Fibroblast of the conjunctiva (primary cell): Measurements from ENCODE around the gene PRKCA.

Experiments
- DNase-seq: peaks from one replicate; pipeline ENCODE4 v3.0.0-alpha.2; 2010; ENCODE audit warnings: low read depth

PRKCA gene

GRCh38 chr17:66414561-66415175, 112.3 kb downstream of the PRKCA start:
- DNase-seq = no peak

DNA sequence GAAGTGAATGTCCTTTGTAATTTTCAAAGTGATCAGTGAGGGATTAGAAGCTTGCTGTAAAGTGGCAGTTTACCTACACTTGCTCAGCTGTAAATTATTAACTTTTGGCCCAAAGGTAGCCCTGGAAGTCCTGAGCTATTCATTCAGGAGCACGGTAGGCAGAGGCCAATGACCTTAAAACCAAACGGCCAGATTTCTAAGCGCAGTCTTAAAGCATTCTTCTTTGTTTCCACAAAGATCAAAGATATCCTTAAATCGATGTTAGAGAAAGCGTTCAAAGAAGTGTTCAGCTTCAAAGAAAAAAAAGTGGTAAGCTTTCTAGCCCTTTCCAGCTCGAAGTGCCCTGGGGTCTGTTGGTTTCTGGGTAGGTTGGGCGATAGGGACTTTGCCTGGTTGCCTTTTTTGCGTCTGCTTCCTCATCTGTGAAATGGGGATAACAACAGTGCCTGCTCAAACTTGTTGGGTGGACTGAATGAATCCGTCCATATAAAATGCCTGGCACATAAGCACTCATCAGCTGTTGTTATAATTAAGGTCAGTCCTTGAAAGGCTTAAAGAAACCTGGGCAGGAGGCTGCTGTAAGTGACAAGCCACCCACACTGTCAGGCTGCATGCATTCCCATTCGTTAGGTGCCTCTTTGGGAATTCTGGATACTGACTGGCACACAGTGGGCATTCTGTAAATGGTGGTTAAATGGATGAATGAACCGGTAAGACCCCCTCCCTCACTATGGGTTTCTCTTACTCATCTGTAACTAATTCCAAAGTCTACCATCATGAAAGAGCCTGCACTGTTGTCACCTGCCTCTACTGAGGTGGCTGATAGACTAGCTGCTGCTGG, 113.2 kb downstream of the PRKCA start:
- DNase-seq = no peak

DNA sequence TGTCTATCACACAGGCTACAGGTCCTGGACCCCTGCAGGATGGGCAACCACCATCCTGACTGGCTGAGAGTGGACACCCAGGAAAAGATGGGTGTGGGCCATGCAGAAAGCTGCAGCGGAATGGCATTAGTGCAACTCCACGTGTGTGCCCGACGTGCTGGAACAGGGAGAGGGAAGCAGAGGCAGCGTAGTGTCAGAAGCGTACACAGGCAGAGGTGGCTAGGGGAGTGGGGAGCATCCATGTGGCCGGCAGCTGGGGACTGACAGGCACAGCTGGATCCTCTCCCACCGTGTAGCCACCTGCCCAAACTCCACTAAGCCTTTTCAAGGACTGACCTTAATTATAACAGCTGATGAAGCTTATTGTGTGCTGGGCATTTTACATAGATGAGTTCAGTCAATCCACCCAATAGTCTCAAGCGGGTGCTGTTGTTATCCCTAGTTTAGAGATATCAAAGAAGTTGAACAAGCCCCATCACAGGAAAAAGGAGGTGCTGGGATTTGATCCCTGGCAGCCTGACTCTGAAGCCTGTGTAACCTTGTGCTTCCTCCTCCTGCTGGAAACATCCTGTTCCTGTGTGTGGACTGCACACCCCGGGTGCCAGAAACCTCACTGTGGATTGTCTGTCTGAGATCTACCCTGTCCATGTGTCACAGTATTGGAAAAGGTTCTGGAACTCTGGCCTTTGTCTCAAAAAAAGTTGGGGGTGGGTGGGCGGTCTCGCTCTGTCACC, 114.0 kb downstream of the PRKCA start:
- no peak for DNase-seq

GRCh38 chr17:66417300-66417719, 114.9 kb downstream of the PRKCA start:
- DNase-seq = no peak

DNA sequence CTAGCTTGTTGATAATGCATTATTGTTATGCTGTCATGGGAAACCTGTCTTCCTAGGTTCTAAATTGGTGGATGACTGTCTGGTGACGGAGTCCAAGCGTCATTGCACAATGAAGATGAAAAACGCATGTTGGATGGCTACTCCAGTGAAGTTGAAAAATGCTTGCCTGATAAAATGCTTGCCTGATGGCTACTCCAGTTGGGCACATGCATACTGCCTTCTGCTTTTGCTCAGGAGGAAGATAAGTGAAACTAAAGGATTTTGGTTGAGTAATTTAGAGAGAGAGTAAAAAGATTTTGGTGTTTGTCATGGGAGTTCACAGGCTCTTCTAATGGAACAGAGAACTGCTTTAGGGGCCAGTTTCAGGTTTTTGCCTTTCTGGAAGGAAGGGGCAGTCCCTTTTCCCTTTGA, 118.6 kb downstream of the PRKCA start:
- no peak for DNase-seq

GRCh38 chr17:66422186-66422585, 119.8 kb downstream of the PRKCA start:
- no peak for DNase-seq

DNA sequence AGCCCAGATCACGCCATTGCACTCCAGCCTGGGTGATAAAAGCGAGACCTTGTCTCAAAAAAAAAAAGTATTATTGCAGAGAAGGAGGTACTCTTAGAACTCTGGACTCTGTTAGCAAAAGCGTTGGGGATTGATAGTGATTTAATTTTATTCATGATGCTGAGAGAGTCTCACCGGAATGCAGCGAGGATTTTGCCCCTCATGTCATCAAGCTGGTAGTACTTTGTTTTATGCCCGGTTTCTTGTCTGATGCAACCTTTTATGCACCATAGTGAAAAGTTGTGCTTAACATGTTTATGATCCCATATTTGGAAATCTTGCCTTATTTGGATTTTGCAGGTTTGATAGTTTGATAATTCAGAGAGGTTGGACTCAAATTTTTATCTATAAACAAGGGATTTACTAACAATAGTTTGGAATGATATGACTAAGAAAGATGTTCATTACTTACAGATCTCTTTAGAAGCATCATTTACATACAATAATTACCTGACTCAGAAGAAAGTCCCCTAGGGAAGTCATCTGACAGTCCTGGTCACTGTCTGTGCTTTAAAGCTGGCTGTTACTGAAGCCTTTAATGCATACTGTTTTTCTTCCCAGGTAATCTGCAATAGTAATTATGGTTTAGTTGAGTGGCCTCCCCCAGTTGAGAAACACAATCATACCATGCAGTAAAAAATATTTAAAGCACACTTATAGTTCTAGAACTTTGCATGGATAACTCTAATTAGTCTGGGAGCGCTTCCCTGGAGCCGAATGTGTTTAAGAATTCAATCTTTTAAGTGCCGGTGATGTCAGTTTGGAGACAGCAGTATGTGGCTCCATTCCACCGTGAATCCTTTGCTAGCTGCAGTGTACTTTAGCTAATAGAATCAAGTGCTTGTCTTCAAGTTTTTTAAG, 120.9 kb downstream of the PRKCA start:
- DNase-seq = no peak

- no peak for DNase-seq
These were observed 123.5 kb downstream of the PRKCA start for GRCh38 chr17:66425756-66426396.

GRCh38 chr17:66426397-66427033, 124.1 kb downstream of the PRKCA start:
- no peak for DNase-seq

DNA sequence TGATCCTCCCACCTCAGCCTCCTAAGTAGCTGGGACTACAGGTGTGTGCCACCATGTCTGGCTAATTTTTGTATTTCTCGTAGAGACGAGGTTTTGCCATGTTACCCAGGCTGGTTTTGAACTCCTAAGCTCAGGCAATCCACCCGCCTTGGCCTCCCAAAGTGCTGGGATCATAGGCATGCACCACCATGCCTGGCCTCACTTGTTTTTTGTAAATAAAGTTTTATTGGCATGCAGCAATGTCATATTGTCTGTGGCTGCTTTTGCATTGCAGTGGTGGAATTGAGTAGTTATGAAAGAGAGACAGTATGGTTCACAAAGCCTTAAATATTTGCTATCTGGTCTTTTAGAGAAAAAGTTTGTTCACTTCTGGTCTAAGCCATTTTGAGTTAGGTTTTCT, 124.7 kb downstream of the PRKCA start:
- DNase-seq = no peak

DNA sequence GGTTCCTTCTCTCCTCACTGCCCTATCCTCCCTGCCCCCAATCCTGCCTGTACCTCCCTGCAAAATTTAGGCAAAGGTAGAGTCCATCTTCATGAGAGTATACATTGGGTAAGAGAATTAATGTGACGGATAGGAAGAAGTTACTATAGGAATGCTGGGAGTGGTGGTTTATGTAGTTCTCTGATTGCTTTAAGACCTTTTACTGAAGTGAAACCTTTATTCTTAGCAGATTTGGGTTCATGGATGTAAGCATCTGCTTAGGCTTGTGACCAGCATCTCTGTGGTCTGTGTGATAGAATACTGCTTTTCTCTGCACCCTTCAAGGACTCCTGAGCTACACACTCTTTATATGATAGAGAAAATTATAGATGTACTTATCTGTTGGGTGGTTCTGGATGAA, 127.3 kb downstream of the PRKCA start:
- DNase-seq = no peak

GRCh38 chr17:66430846-66431795, 128.7 kb downstream of the PRKCA start:
- peak; percentile 55 for DNase-seq

- peak; percentile 82 for DNase-seq
These were observed 129.5 kb downstream of the PRKCA start for GRCh38 chr17:66431910-66432309.

GRCh38 chr17:66432411-66432957, 130.1 kb downstream of the PRKCA start:
- no peak for DNase-seq

GRCh38 chr17:66432996-66433551, 130.7 kb downstream of the PRKCA start:
- DNase-seq = peak; percentile 55

DNA sequence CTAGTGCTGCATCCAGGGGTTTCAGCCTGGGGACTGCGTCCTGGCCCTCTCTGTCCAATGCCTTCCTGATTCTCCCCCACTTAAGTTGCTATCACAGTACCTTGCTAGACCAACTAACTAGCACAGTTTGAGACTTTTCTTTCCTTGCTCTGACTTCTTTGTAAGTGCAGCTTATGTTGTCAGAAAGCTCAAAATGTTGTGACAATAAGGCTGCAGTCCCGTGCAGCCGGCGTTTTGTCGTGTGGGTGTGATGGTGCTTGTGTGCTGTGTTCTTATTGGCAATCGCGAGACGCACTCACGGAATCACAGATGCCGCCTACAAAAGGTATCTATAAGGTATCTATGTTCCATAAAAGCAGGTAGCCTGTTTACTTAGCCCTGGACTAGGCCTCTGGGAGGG, 132.8 kb downstream of the PRKCA start:
- DNase-seq = no peak

- no peak for DNase-seq
These were observed 134.2 kb downstream of the PRKCA start for GRCh38 chr17:66436631-66437030.

DNA sequence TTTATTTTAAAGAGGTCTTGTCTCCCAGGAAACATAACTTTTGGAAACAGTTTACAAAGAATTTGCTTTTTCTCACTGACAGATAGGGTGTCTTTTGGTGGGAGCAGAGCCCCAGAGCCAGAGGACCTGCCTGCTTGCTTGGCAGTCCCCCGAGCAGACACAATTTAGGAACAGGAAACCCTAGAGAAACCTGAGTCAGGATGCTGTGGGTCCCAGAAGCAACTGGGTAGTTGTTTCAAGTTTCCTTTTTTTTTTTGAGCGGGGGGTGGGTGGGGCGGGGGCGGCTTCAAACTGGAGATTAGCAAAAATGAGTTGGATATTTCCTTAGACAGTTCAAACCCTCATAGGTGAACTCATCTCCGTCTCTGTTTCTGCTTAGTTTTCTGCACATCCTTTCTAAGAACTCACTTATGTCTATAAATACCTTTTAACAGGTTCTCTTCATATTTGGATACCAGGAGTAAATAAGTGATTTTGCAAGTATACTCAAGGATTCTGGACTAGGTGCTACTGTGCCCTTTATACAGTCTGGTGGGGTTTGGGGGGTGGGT, 135.1 kb downstream of the PRKCA start:
- DNase-seq = no peak

DNA sequence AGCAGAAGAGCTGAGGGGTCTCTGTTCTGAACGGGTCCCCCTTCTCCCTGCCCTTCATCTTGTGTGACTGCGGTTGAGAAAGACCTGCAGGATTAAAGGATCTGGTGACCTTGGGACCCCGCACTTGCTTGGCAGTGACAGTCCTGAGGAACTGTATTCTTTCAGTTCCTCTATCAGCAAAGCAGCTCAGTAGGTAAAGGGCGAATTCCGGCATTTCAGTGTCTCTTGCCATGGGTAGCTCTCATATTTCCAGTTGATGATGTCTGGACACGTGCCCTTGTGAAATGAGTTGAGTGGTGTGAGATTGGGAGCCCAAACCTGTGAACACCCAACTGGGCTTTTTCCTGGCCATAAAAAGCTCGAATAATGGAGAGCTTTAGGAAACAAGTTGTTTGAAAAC, 135.7 kb downstream of the PRKCA start:
- no peak for DNase-seq
